ENCODE results near the gene TDRD1. TPM values are rescaled to one million over a fixed set of nuclear protein-coding genes. Genes with fewer than 3 reads are reported as not detected.

Gene TDRD1
- total and polyA plus RNA-seq, 9 donors: 0.17 to 1.4 (median 0.51) TPM

- Histone ChIP-seq H3K4me1 (ENCODE audit: insufficient read depth) (peaks cover 2% of the 10 kb centered on the region), H3K36me3 (no peaks in the 10 kb centered on the region), H3K4me3 (no peak overlapping the region), H3K27me3 (peaks cover 3% of the 10 kb centered on the region), H3K27ac (no peak overlapping the region), H3K9me3 (no peaks in the 10 kb centered on the region)
- 50 to 51% (median 50%) methylated on average over 6 of the region's 6 CpGs for WGBS, 3 donors
- no peak for TF ChIP-seq POLR2A (IDR thresholded peaks at IDR 0.05)
- TF ChIP-seq EP300 (IDR thresholded peaks at IDR 0.05): no peak
- intact Hi-C loops (cut with DNase I): no loop called here
- DNase-seq: no peak
Measured at GRCh38 chr10:114244126-114244525, 65.0 kb downstream of the TDRD1 start.

GRCh38 chr10:114245121-114245791 is 66.1 kb downstream of the TDRD1 start:
- Histone ChIP-seq H3K4me3 (no peak overlapping the region), H3K27me3 (no peaks in the 10 kb centered on the region), H3K9me3 (no peaks in the 10 kb centered on the region), H3K4me1 (ENCODE audit: insufficient read depth) (no peaks in the 10 kb centered on the region), H3K27ac (no peak overlapping the region), H3K36me3 (no peaks in the 10 kb centered on the region)
- WGBS, 3 donors: 70 to 80% (median 79%) methylated on average over 9 of the region's 9 CpGs
- no peak for DNase-seq
- TF ChIP-seq CTCF (IDR thresholded peaks at IDR 0.05) (no peak), POLR2A (IDR thresholded peaks at IDR 0.05) (no peak), EP300 (IDR thresholded peaks at IDR 0.05) (no peak)
- intact Hi-C loops (cut with DNase I): no loop called here

- H3K4me3 ChIP-seq: no peak overlapping the region
- WGBS, 3 donors: 66 to 77% (median 67%) methylated on average over 7 of the region's 7 CpGs
- no peaks in the 10 kb centered on the region for H3K36me3 ChIP-seq
Measured at GRCh38 chr10:114246679-114247305, 67.6 kb downstream of the TDRD1 start.

GRCh38 chr10:114250236-114250635 is 71.1 kb downstream of the TDRD1 start:
- no peak for TF ChIP-seq CTCF (IDR thresholded peaks at IDR 0.05)
- no peak for TF ChIP-seq EP300 (IDR thresholded peaks at IDR 0.05)
- no peak for TF ChIP-seq POLR2A (IDR thresholded peaks at IDR 0.05)
- H3K36me3 ChIP-seq: no peaks in the 10 kb centered on the region
- no peaks in the 10 kb centered on the region for H3K4me1 ChIP-seq (ENCODE audit: insufficient read depth)
- intact Hi-C loops (cut with DNase I): no loop called here
- no peak overlapping the region for H3K4me3 ChIP-seq
- no peaks in the 10 kb centered on the region for H3K27me3 ChIP-seq
- 85 to 91% (median 85%) methylated on average over 6 of the region's 6 CpGs for WGBS, 3 donors
- H3K27ac ChIP-seq: no peak overlapping the region
- DNase-seq: no peak
- no peaks in the 10 kb centered on the region for H3K9me3 ChIP-seq

More at GRCh38 chr10:114246679-114247305, 67.6 kb downstream of the TDRD1 start:
- no peaks in the 10 kb centered on the region for H3K27me3 ChIP-seq
- no peaks in the 10 kb centered on the region for H3K9me3 ChIP-seq
- TF ChIP-seq POLR2A (IDR thresholded peaks at IDR 0.05): no peak
- no peak for TF ChIP-seq EP300 (IDR thresholded peaks at IDR 0.05)
- no peak for TF ChIP-seq CTCF (IDR thresholded peaks at IDR 0.05)
- no peak overlapping the region for H3K27ac ChIP-seq
- no peaks in the 10 kb centered on the region for H3K4me1 ChIP-seq (ENCODE audit: insufficient read depth)
- intact Hi-C loops (cut with DNase I): no loop called here
- no peak for DNase-seq

GRCh38 chr10:114250716-114251115 is 71.6 kb downstream of the TDRD1 start:
- Histone ChIP-seq H3K27ac (no peak overlapping the region), H3K9me3 (no peaks in the 10 kb centered on the region), H3K36me3 (no peaks in the 10 kb centered on the region), H3K27me3 (no peaks in the 10 kb centered on the region), H3K4me3 (no peak overlapping the region), H3K4me1 (ENCODE audit: insufficient read depth) (no peaks in the 10 kb centered on the region)
- 71 to 86% (median 85%) methylated on average over 1 of the region's 1 CpG for WGBS, 3 donors
- intact Hi-C loops (cut with DNase I): no loop called here
- no peak for DNase-seq
- TF ChIP-seq CTCF (IDR thresholded peaks at IDR 0.05): no peak
- no peak for TF ChIP-seq EP300 (IDR thresholded peaks at IDR 0.05)
- no peak for TF ChIP-seq POLR2A (IDR thresholded peaks at IDR 0.05)
